ENCODE results near the gene ERAP2. TPM values are rescaled to one million over a fixed set of nuclear protein-coding genes. Genes with fewer than 3 reads are reported as not detected.

ERAP2 gene
- total and polyA plus RNA-seq, 2 of the 13 experiments (the other 11 are each of a cell fraction or from before 2014, with no cell fraction given), result 12.8 to 16.6 TPM

DNA sequence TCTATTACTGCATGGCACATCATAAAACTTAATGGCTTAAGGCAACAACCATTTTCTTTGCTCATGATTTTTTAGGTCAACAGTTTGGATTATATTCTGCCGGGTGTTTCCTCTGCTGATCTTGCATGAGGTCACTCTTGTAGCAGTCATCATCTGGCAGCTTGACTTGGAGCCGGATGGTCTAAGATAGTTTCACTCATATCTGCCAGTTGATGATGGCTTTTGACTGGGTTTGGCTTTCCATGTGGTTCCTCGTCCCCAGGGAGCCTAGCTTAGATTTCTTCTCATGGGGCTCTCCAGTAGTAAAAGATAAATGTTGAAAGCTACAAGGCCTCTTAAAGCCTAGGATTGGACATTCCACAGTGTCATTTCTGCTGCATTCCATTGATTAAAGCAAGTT lies 87.0 kb downstream of the ERAP2 start:
- no peaks in the 10 kb centered on the region for H4K20me1 ChIP-seq (ENCODE audit: insufficient read depth, low read length)
- in situ Hi-C loops (cut with HindIII; ENCODE audit: extremely low pct_ligation_motif_present, low pct_unique_long_range_greater_than_20kb), result no loop called here
- no peaks in the 10 kb centered on the region for H3K27me3 ChIP-seq (ENCODE audit: control insufficient read depth in 1 of 2, insufficient read depth in 2 of 2, low read length in 2 of 2)
- no peak overlapping the region for H3K9ac ChIP-seq (ENCODE audit: insufficient read depth, low read depth, low read length)
- H3K4me2 ChIP-seq (ENCODE audit: low read depth, low read length), result no peak overlapping the region
- no TSS peak for BruUV-seq (replicated peaks)
- H3K27ac ChIP-seq (ENCODE audit: extremely low read length, insufficient read depth, low read length), result no peak overlapping the region
- peaks cover 15% of the 10 kb centered on the region for H3K4me1 ChIP-seq (ENCODE audit: insufficient read depth, low read length)
- WGBS (ENCODE audit: low lambda C conversion rate), result 97% methylated on average over 3 of the region's 3 CpGs
- DNase-seq (ENCODE audit: low spot score) (no peak), FAIRE-seq (no peak), ATAC-seq (no peak)
- intact Hi-C loops (cut with micrococcal nuclease; ENCODE audit: unreplicated experiment), result no loop called here
- no peaks in the 10 kb centered on the region for H3K36me3 ChIP-seq (replicated peaks in 1 of 2; ENCODE audit: control insufficient read depth in 1 of 2, insufficient read depth in 2 of 2, low read length in 2 of 2)
- no peak for TF ChIP-seq FOSL1 (CRISPR knock-in tag; IDR thresholded peaks at IDR 0.05; ENCODE audit: borderline replicate concordance)
- no peak for TF ChIP-seq ZNF891 (CRISPR knock-in tag; IDR thresholded peaks at IDR 0.05)
- TF ChIP-seq, protein P1, sequence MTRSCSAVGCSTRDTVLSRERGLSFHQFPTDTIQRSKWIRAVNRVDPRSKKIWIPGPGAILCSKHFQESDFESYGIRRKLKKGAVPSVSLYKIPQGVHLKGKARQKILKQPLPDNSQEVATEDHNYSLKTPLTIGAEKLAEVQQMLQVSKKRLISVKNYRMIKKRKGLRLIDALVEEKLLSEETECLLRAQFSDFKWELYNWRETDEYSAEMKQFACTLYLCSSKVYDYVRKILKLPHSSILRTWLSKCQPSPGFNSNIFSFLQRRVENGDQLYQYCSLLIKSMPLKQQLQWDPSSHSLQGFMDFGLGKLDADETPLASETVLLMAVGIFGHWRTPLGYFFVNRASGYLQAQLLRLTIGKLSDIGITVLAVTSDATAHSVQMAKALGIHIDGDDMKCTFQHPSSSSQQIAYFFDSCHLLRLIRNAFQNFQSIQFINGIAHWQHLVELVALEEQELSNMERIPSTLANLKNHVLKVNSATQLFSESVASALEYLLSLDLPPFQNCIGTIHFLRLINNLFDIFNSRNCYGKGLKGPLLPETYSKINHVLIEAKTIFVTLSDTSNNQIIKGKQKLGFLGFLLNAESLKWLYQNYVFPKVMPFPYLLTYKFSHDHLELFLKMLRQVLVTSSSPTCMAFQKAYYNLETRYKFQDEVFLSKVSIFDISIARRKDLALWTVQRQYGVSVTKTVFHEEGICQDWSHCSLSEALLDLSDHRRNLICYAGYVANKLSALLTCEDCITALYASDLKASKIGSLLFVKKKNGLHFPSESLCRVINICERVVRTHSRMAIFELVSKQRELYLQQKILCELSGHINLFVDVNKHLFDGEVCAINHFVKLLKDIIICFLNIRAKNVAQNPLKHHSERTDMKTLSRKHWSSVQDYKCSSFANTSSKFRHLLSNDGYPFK (CRISPR knock-in tag; IDR thresholded peaks at IDR 0.05; ENCODE audit: borderline replicate concordance), result no peak
- TF ChIP-seq MYC (CRISPR knock-in tag; IDR thresholded peaks at IDR 0.05; ENCODE audit: borderline replicate concordance), result no peak
- TF ChIP-seq, protein P2, sequence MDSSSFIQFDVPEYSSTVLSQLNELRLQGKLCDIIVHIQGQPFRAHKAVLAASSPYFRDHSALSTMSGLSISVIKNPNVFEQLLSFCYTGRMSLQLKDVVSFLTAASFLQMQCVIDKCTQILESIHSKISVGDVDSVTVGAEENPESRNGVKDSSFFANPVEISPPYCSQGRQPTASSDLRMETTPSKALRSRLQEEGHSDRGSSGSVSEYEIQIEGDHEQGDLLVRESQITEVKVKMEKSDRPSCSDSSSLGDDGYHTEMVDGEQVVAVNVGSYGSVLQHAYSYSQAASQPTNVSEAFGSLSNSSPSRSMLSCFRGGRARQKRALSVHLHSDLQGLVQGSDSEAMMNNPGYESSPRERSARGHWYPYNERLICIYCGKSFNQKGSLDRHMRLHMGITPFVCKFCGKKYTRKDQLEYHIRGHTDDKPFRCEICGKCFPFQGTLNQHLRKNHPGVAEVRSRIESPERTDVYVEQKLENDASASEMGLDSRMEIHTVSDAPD (CRISPR knock-in tag; IDR thresholded peaks at IDR 0.05), result no peak
- TF ChIP-seq HOXA3 (CRISPR knock-in tag; IDR thresholded peaks at IDR 0.05), result no peak
- CTCF ChIA-PET (ENCODE audit: low intra/inter-chr PET ratio, low total read pairs), result no interaction called here
- H3K79me2 ChIP-seq (ENCODE audit: insufficient read depth, low read length), result peaks cover 9% of the 10 kb centered on the region
- no peak overlapping the region for H3K4me3 ChIP-seq (replicated peaks in 1 of 3; ENCODE audit: insufficient read depth in 1 of 3, low read depth in 2 of 3, low read length in 3 of 3)
- no peak overlapping the region for H2AFZ ChIP-seq (ENCODE audit: low read length)
- no peaks in the 10 kb centered on the region for H3K9me3 ChIP-seq (ENCODE audit: low read length)
- POLR2A ChIA-PET, result no interaction called here

All from HepG2 (cell line).